ENCODE measurements around the gene PEX16.

- TF ChIP-seq SRF (IDR thresholded peaks at IDR 0.05; ENCODE audit: low read depth): no peak
- TF ChIP-seq, protein P1, sequence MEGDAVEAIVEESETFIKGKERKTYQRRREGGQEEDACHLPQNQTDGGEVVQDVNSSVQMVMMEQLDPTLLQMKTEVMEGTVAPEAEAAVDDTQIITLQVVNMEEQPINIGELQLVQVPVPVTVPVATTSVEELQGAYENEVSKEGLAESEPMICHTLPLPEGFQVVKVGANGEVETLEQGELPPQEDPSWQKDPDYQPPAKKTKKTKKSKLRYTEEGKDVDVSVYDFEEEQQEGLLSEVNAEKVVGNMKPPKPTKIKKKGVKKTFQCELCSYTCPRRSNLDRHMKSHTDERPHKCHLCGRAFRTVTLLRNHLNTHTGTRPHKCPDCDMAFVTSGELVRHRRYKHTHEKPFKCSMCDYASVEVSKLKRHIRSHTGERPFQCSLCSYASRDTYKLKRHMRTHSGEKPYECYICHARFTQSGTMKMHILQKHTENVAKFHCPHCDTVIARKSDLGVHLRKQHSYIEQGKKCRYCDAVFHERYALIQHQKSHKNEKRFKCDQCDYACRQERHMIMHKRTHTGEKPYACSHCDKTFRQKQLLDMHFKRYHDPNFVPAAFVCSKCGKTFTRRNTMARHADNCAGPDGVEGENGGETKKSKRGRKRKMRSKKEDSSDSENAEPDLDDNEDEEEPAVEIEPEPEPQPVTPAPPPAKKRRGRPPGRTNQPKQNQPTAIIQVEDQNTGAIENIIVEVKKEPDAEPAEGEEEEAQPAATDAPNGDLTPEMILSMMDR (IDR thresholded peaks at IDR 0.05 in 2 of 3, conservative IDR thresholded peaks at IDR 0.05 in 1 of 3; ENCODE audit: borderline replicate concordance in 1 of 3, insufficient read depth in 1 of 3, low read depth in 2 of 3, low read length in 2 of 3): no peak
- no peak for TF ChIP-seq POLR2A (IDR thresholded peaks at IDR 0.05; ENCODE audit: borderline replicate concordance, extremely low read depth, insufficient read depth, insufficient read length)
- TF ChIP-seq MAX (IDR thresholded peaks at IDR 0.05): no peak
- no peak for TF ChIP-seq POLR2AphosphoS5 (IDR thresholded peaks at IDR 0.05; ENCODE audit: low read depth, low read length)
- TF ChIP-seq EZH2phosphoT487 (IDR thresholded peaks at IDR 0.05; ENCODE audit: borderline replicate concordance): no peak
- no peak for TF ChIP-seq ZFX (IDR thresholded peaks at IDR 0.05)
- no peak for TF ChIP-seq CBX3 (IDR thresholded peaks at IDR 0.05; ENCODE audit: low read depth)
Measured at GRCh38 chr11:45871638-45872037, 46.0 kb downstream of the PEX16 start.
